ENCODE measurements around the gene MIOX. TPM values are rescaled to one million over a fixed set of nuclear protein-coding genes. Genes with fewer than 3 reads are reported as not detected.

The MIOX gene
- total and polyA plus RNA-seq, 3 donors from 2014 or later: 0.24 to 0.25 TPM; not detected in 1

DNA sequence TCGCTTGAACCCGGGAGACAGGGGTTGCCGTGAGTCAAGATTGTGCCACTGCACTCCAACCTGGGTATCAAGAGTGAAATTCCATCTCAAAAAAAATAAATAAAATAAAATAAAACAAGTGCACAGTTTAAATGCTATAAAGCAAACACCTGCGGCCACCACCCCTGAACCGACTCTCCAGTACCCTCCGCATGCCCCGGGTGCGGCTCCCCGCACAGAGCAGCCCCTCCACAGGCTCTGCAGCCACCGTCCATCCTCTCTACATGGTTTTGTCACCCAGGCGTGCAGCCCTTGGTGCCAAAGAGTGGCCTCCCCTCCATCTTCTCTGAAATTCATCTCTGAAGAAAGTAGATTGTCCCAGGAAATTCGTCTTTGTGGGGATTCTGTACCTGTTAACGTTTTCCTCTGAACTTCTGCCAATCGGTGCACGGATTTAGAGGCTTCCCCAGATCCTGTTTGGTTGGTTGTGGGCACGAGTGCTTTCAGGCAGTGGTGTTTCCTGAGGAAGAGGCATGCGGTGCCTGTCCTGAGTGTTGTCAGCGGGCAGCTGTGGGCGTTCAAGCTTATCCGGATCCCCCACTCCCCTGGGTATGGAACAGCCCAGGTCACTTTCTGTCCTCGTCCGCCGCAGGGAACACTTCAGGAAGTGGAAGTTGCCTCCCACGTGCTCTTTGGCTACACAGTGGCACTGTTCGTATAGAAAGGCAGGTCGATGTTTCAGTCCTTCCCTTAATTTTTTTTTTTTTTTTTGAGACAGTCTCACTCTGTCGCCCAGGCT lies 4.1 kb downstream of the MIOX start:
- 67 to 75% methylated on average over 27 of the region's 27 CpGs for WGBS, 2 donors
- Histone ChIP-seq H3K27ac (no peak overlapping the region), H3K4me1 (no peaks in the 10 kb centered on the region), H3K4me3 (no peak overlapping the region), H3K36me3 (ENCODE audit: low read depth, missing control alignments) (no peaks in the 10 kb centered on the region), H3K27me3 (no peaks in the 10 kb centered on the region), H3K9me3 (no peaks in the 10 kb centered on the region)
- intact Hi-C loops (cut with DNase I; ENCODE audit: low total_unique reads): no loop called here
- no peak for DNase-seq
- TF ChIP-seq POLR2A (IDR thresholded peaks at IDR 0.05): no peak
- TF ChIP-seq, protein P1, sequence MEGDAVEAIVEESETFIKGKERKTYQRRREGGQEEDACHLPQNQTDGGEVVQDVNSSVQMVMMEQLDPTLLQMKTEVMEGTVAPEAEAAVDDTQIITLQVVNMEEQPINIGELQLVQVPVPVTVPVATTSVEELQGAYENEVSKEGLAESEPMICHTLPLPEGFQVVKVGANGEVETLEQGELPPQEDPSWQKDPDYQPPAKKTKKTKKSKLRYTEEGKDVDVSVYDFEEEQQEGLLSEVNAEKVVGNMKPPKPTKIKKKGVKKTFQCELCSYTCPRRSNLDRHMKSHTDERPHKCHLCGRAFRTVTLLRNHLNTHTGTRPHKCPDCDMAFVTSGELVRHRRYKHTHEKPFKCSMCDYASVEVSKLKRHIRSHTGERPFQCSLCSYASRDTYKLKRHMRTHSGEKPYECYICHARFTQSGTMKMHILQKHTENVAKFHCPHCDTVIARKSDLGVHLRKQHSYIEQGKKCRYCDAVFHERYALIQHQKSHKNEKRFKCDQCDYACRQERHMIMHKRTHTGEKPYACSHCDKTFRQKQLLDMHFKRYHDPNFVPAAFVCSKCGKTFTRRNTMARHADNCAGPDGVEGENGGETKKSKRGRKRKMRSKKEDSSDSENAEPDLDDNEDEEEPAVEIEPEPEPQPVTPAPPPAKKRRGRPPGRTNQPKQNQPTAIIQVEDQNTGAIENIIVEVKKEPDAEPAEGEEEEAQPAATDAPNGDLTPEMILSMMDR (IDR thresholded peaks at IDR 0.05): no peak

DNA sequence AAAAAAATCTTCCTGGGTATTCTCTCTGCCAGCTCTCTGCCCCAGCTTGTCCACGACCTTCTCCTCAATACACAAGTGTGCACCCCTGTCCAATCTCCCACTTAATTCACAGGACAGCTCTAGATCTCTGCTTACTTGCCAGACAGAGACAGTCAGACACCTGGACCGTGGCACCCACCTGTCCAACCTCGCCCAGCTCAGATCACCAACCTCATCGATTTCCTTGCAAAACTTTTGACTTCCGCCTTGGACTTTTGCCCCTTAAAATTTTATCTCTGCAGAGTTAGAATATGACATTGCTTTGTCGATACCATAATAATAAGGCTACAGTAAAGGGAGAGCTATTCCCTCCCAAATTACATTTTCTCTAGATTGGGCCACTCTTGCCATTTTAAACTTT lies 10.4 kb downstream of the MIOX start:
- no peaks in the 10 kb centered on the region for H3K27me3 ChIP-seq
- H3K36me3 ChIP-seq (ENCODE audit: low read depth, missing control alignments): no peaks in the 10 kb centered on the region
- H3K9me3 ChIP-seq: no peaks in the 10 kb centered on the region
- WGBS, 2 donors: 86 to 92% methylated on average over 6 of the region's 6 CpGs
- no peak overlapping the region for H3K27ac ChIP-seq
- no peaks in the 10 kb centered on the region for H3K4me1 ChIP-seq
- TF ChIP-seq POLR2A (IDR thresholded peaks at IDR 0.05): no peak
- TF ChIP-seq, protein P1 (IDR thresholded peaks at IDR 0.05): no peak
- H3K4me3 ChIP-seq: no peak overlapping the region
- DNase-seq: no peak
- intact Hi-C loops (cut with DNase I; ENCODE audit: low total_unique reads): no loop called here

DNA sequence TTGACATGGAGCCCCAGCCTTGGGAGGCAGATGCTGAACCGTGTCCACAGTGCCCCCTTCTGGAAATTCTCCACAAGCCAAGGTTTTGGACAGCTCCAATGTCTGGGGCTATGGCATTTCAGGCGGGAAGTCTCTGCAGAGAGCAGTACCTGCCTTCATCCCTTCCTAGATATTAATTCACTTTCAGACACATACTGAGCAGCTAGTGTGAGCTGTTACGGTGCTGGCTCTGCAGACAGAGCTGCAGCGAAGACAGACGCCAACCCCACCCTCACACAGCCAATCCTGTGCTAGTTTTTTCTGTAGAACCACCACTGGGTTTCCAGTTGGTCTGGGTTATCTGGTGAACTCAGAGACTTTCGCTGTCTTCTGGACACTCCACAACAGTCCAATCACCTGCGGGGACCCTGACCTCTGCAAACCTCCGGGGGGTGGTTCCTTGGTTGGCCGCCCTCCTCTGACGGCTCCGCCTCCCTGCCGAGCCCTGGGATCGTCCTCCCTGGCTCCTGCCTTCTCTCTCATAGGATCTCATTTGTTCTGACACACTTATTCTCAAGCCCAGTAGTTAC lies 11.7 kb downstream of the MIOX start:
- no peak overlapping the region for H3K27ac ChIP-seq
- H3K27me3 ChIP-seq: no peaks in the 10 kb centered on the region
- H3K36me3 ChIP-seq (ENCODE audit: low read depth, missing control alignments): no peaks in the 10 kb centered on the region
- intact Hi-C loops (cut with DNase I; ENCODE audit: low total_unique reads): no loop called here
- H3K9me3 ChIP-seq: no peaks in the 10 kb centered on the region
- no peak overlapping the region for H3K4me3 ChIP-seq
- H3K4me1 ChIP-seq: no peaks in the 10 kb centered on the region
- 29% methylated on average over 11 to 13 of the region's 13 CpGs for WGBS, 2 donors
- TF ChIP-seq POLR2A (IDR thresholded peaks at IDR 0.05): no peak
- TF ChIP-seq, protein P1 (IDR thresholded peaks at IDR 0.05): peak in 2 of 3 experiments; percentile 38 to 45
- DNase-seq: peak; percentile 75

DNA sequence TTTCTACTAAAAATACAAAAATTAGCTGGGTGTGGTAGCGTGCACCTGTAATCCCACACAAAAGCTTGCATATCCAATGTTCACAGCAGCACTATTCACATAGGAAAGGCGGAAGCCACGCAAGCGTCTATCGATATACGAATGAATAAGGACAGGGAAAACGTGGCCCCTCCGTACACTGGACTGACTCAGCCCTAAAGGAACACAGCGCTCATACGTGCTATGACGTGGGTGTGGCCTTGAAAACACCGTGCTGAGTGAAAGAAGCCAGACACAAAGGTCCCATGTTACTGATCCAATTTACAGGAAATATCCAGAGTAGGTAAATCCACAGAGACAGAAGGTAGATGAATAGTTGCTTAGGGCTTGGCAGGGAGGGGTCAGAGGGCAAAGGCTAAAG lies 13.8 kb downstream of the MIOX start:
- intact Hi-C loops (cut with DNase I; ENCODE audit: low total_unique reads): no loop called here
- no peaks in the 10 kb centered on the region for H3K4me1 ChIP-seq
- WGBS, 2 donors: 93 to 96% methylated on average over 12 of the region's 12 CpGs
- no peak for TF ChIP-seq POLR2A (IDR thresholded peaks at IDR 0.05)
- TF ChIP-seq, protein P1 (IDR thresholded peaks at IDR 0.05): no peak
- no peaks in the 10 kb centered on the region for H3K36me3 ChIP-seq (ENCODE audit: low read depth, missing control alignments)
- H3K27me3 ChIP-seq: no peaks in the 10 kb centered on the region
- H3K9me3 ChIP-seq: no peaks in the 10 kb centered on the region
- no peak overlapping the region for H3K4me3 ChIP-seq
- no peak for DNase-seq
- no peak overlapping the region for H3K27ac ChIP-seq
